Stimulated activated naive CD8-positive, alpha-beta T cell treated with anti-CD3 and anti-CD28 coated beads, Interleukin-15, Interleukin-2, amounts not matched to agents 100 U/mL and 50 U/mL, for 24 hours (primary cell): ENCODE data around the gene ATP5MG.
"Not testable (repeated sequence)": the region's sequence is repeated elsewhere in the genome, so short reads cannot be mapped to it uniquely, and the experiment has no call there.

Source experiments
- ATAC-seq: fragments of 150-1000 bp; cut with Tn5 transposase; one replicate; pipeline ENCODE4 v1.10.0; 2021
- DNase-seq: peaks from one replicate; pipeline ENCODE4 v3.0.0; 2021

ATP5MG gene

GRCh38 chr11:118401151-118401879 is at the start of gene ATP5MG:
TSS of gene ATP5MG (plus strand) at chr11:118401606. CDS start at chr11:118401666, 60 bp downstream.
- peak; percentile 93 for DNase-seq
- peak; percentile 71 for ATAC-seq

GRCh38 chr11:118353084-118353710 is 48.2 kb upstream of the ATP5MG start:
- no peak for ATAC-seq

GRCh38 chr11:118358071-118358470 is 43.3 kb upstream of the ATP5MG start:
- ATAC-seq (no peak), DNase-seq (no peak)

More at GRCh38 chr11:118353084-118353710, 48.2 kb upstream of the ATP5MG start:
- DNase-seq, result no peak

GRCh38 chr11:118359295-118359958 is 42.0 kb upstream of the ATP5MG start, which contains the start of gene UBE4A:
TSS of gene UBE4A (plus strand) at chr11:118359600. CDS start at chr11:118365081, 5,481 bp downstream.
- peak; percentile 99 for DNase-seq
- peak; percentile 96 for ATAC-seq

GRCh38 chr11:118364956-118365615 is 36.3 kb upstream of the ATP5MG start:
- no peak for DNase-seq
- no peak for ATAC-seq

- ATAC-seq, result no peak
- DNase-seq, result no peak
Measured at GRCh38 chr11:118366287-118366686, 35.1 kb upstream of the ATP5MG start.

- ATAC-seq (no peak), DNase-seq (no peak)
Measured at GRCh38 chr11:118370774-118371173, 30.6 kb upstream of the ATP5MG start.

- ATAC-seq (no peak), DNase-seq (no peak)
Measured at GRCh38 chr11:118373263-118373662, 28.1 kb upstream of the ATP5MG start.

- ATAC-seq, result no peak
- no peak for DNase-seq
Measured at GRCh38 chr11:118373871-118374270, 27.5 kb upstream of the ATP5MG start.

- DNase-seq (no peak), ATAC-seq (no peak)
Measured at GRCh38 chr11:118374729-118375128, 26.7 kb upstream of the ATP5MG start.

- DNase-seq, result no peak
- no peak for ATAC-seq
Measured at GRCh38 chr11:118375978-118376377, 25.4 kb upstream of the ATP5MG start.

- ATAC-seq, result no peak
Measured at GRCh38 chr11:118379497-118379896, 21.9 kb upstream of the ATP5MG start.

GRCh38 chr11:118380571-118380970 is 20.8 kb upstream of the ATP5MG start:
- DNase-seq, result no peak
- ATAC-seq, result no peak

More at GRCh38 chr11:118379497-118379896, 21.9 kb upstream of the ATP5MG start:
- DNase-seq, result no peak

GRCh38 chr11:118382954-118383353 is 18.5 kb upstream of the ATP5MG start:
- DNase-seq (no peak), ATAC-seq (no peak)

- ATAC-seq, result no peak
- DNase-seq, result no peak
Measured at GRCh38 chr11:118383657-118384056, 17.7 kb upstream of the ATP5MG start.

- ATAC-seq (no peak), DNase-seq (no peak)
Measured at GRCh38 chr11:118396097-118396501, 5.3 kb upstream of the ATP5MG start.

GRCh38 chr11:118397448-118397847 is 4.0 kb upstream of the ATP5MG start:
- ATAC-seq (no peak), DNase-seq (no peak)

GRCh38 chr11:118398791-118399559 is 2.4 kb upstream of the ATP5MG start:
- DNase-seq (peak; percentile 17), ATAC-seq (peak; percentile 81)

GRCh38 chr11:118401880-118402590 is 629 bp downstream of the ATP5MG start:
- DNase-seq, result no peak
- ATAC-seq, result no peak

GRCh38 chr11:118402594-118402993 is 1.2 kb downstream of the ATP5MG start:
- not testable (repeated sequence) for ATAC-seq, DNase-seq

GRCh38 chr11:118406599-118407166 is 5.3 kb downstream of the ATP5MG start:
- ATAC-seq, result no peak
- DNase-seq, result no peak
